Motor neuron (in vitro differentiated cells): ENCODE measurements around the gene AUTS2. TPM values are rescaled to one million over a fixed set of nuclear protein-coding genes. Genes with fewer than 3 reads are reported as not detected.

ENCODE experiments used
- ATAC-seq, 8 experiments: fragments of 200-7000 bp; cut with Tn5 transposase; replicated peaks in 6 of 8; 2 replicates each; pipeline ENCODE4 v1.8.0; 2021; ENCODE audit warnings: mild to moderate bottlenecking in 8 of 8, moderate library complexity in 8 of 8
- H3K27ac ChIP-seq, 2 donors: fragments of 250-450 bp; sonication (Bioruptor Pico); 2 replicates each; pipeline ENCODE4 v1.9.0; 2021; ENCODE audit warnings: antibody characterized with exemption in 2 of 2, mild to moderate bottlenecking in 2 of 2, moderate library complexity in 1 of 2
- H3K4me1 ChIP-seq, 2 donors: fragments of 250-450 bp; sonication (Bioruptor Pico); replicated peaks in 1 of 2; 2 replicates each; pipeline ENCODE4 v1.6.1; 2021; ENCODE audit warnings: antibody characterized with exemption in 2 of 2, mild to moderate bottlenecking in 2 of 2, moderate library complexity in 1 of 2
- H3K4me3 ChIP-seq, 5 donors: fragments of 250-450 bp; sonication (Bioruptor Pico); 2 replicates each; pipeline ENCODE4 v1.9.0; 2021; ENCODE audit warnings: antibody characterized with exemption in 5 of 5, mild to moderate bottlenecking in 5 of 5, moderate library complexity in 4 of 5
- WGBS, 10 experiments: fragments of 450-650 bp; shearing (Covaris generic); methylation state at CpG; one replicate each; pipeline ENCODE4 v1.0.0; 2022; 5-methylcytosine and 5-hydroxymethylcytosine counted together
- in situ Hi-C, 9 experiments: fragments of 400-800 bp; cut with MboI; loops; one replicate each; pipeline ENCODE4 v1.15.0; 2021; ENCODE audit warnings: low sequenced_read_pairs in 9 of 9, low pct_unique_long_range_greater_than_20kb in 2 of 9; ENCODE audit not compliant: unreplicated experiment in 9 of 9
- total RNA-seq, 8 experiments: library from RNA; unstranded; fragments of 300-600 nt; gene quantifications; 2 replicates each; pipeline versions ENCODE4 v1.2.3 to v1.2.4, GENCODE V29; 2022

AUTS2 gene
- total RNA-seq, 8 experiments from 2014 or later, result 0.49 to 68.6 (median 32.2) TPM

- 38 to 83% (median 75%) methylated on average over 1 to 7 of the region's 7 CpGs; no CpG with 5 or more reads in 1 of the 10 experiments for WGBS, 10 experiments
- peak in 3 of 8 experiments; percentile 41 to 65 (median 47) for ATAC-seq
- peaks cover 17 to 27% of the 10 kb centered on the region in 2 donors for H3K4me1 ChIP-seq
- in situ Hi-C loops, result no loop called here
- H3K4me3 ChIP-seq, result no peak overlapping the region
- H3K27ac ChIP-seq, result no peak overlapping the region
Measured at GRCh38 chr7:70492625-70493024, 894.4 kb downstream of the AUTS2 start.

GRCh38 chr7:70494225-70495032, 896.2 kb downstream of the AUTS2 start:
- ATAC-seq, result peak in 1 of 8 experiments; percentile 32
- WGBS, 10 experiments, result 23 to 100% (median 80%) methylated on average over 1 to 4 of the region's 6 CpGs; no CpG with 5 or more reads in 4 of the 10 experiments

GRCh38 chr7:70495033-70495376, 896.7 kb downstream of the AUTS2 start:
- peaks cover 17 to 18% of the 10 kb centered on the region in 2 donors for H3K4me1 ChIP-seq
- no peak overlapping the region for H3K27ac ChIP-seq
- 67 to 93% (median 88%) methylated on average over 2 to 3 of the region's 3 CpGs; no CpG with 5 or more reads in 3 of the 10 experiments for WGBS, 10 experiments
- peak in 1 of 8 experiments; percentile 37 for ATAC-seq
- no peak overlapping the region for H3K4me3 ChIP-seq
- in situ Hi-C loops, result no loop called here

More at GRCh38 chr7:70494225-70495032, 896.2 kb downstream of the AUTS2 start:
- Histone ChIP-seq H3K4me3 (no peak overlapping the region), H3K27ac (no peak overlapping the region), H3K4me1 (peaks cover 17 to 18% of the 10 kb centered on the region in 2 donors)
- in situ Hi-C loops, result no loop called here

GRCh38 chr7:70497793-70498192, 899.5 kb downstream of the AUTS2 start:
- peaks cover 12 to 18% of the 10 kb centered on the region in 2 donors for H3K4me1 ChIP-seq
- in situ Hi-C loops, result no loop called here
- ATAC-seq, result no peak
- WGBS, 10 experiments, result 0 to 100% (median 75%) methylated on average over 1 to 2 of the region's 2 CpGs; no CpG with 5 or more reads in 4 of the 10 experiments
- H3K27ac ChIP-seq, result no peak overlapping the region
- no peak overlapping the region for H3K4me3 ChIP-seq

GRCh38 chr7:70498232-70498992, 900.1 kb downstream of the AUTS2 start:
- ATAC-seq, result peak in 5 of 8 experiments; percentile 85 to 93 (median 92)
- in situ Hi-C loops, result no loop called here
- Histone ChIP-seq H3K4me1 (peaks cover 12% of the 10 kb centered on the region in 2 donors), H3K4me3 (no peak overlapping the region), H3K27ac (no peak overlapping the region)
- 0 to 100% (median 56%) methylated on average over 1 to 4 of the region's 5 CpGs; no CpG with 5 or more reads in 2 of the 10 experiments for WGBS, 10 experiments

GRCh38 chr7:70500261-70500660, 902.0 kb downstream of the AUTS2 start:
- WGBS, 10 experiments, result 0 to 100% (median 91%) methylated on average over 2 to 7 of the region's 7 CpGs; no CpG with 5 or more reads in 2 of the 10 experiments
- in situ Hi-C loops, result no loop called here
- no peak for ATAC-seq
- Histone ChIP-seq H3K27ac (no peak overlapping the region), H3K4me1 (peaks cover 21 to 26% of the 10 kb centered on the region in 2 donors), H3K4me3 (no peak overlapping the region)

GRCh38 chr7:70502117-70502863, 904.0 kb downstream of the AUTS2 start:
- Histone ChIP-seq H3K4me1 (peaks cover 31 to 40% of the 10 kb centered on the region in 2 donors), H3K4me3 (no peak overlapping the region), H3K27ac (no peak overlapping the region)
- in situ Hi-C loops, result no loop called here
- 40 to 100% (median 93%) methylated on average over 1 to 7 of the region's 8 CpGs; no CpG with 5 or more reads in 2 of the 10 experiments for WGBS, 10 experiments
- no peak for ATAC-seq

- 50 to 88% (median 75%) methylated on average over 1 to 6 of the region's 6 CpGs; no CpG with 5 or more reads in 1 of the 10 experiments for WGBS, 10 experiments
- H3K4me1 ChIP-seq, result peaks cover 30 to 41% of the 10 kb centered on the region in 2 donors
- in situ Hi-C loops, result no loop called here
- H3K27ac ChIP-seq, result no peak overlapping the region
- H3K4me3 ChIP-seq, result no peak overlapping the region
- ATAC-seq, result peak in 2 of 8 experiments; percentile 33 to 38
Measured at GRCh38 chr7:70504254-70504653, 906.0 kb downstream of the AUTS2 start.

- Histone ChIP-seq H3K4me3 (no peak overlapping the region), H3K4me1 (peaks cover 30 to 41% of the 10 kb centered on the region in 2 donors), H3K27ac (no peak overlapping the region)
- 0 to 100% (median 18%) methylated on average over 1 to 5 of the region's 6 CpGs; no CpG with 5 or more reads in 2 of the 10 experiments for WGBS, 10 experiments
- in situ Hi-C loops, result no loop called here
- ATAC-seq, result no peak
Measured at GRCh38 chr7:70505468-70505867, 907.2 kb downstream of the AUTS2 start.

GRCh38 chr7:70505886-70506285, 907.6 kb downstream of the AUTS2 start:
- in situ Hi-C loops, result no loop called here
- Histone ChIP-seq H3K27ac (no peak overlapping the region), H3K4me1 (peaks cover 30 to 41% of the 10 kb centered on the region in 2 donors), H3K4me3 (no peak overlapping the region)
- ATAC-seq, result no peak
- WGBS, 10 experiments, result 36 to 91% (median 86%) methylated on average over 2 to 7 of the region's 9 CpGs; no CpG with 5 or more reads in 4 of the 10 experiments

- Histone ChIP-seq H3K4me3 (no peak overlapping the region), H3K4me1 (peaks cover 30 to 41% of the 10 kb centered on the region in 2 donors), H3K27ac (no peak overlapping the region)
- in situ Hi-C loops, result no loop called here
- ATAC-seq, result peak in 5 of 8 experiments; percentile 96 to 98 (median 98)
- WGBS, 10 experiments, result 20 to 60% (median 46%) methylated on average over 1 to 4 of the region's 7 CpGs; no CpG with 5 or more reads in 6 of the 10 experiments
Measured at GRCh38 chr7:70506434-70506833, 908.2 kb downstream of the AUTS2 start.

- WGBS, 10 experiments, result 30 to 93% (median 87%) methylated on average over 1 to 4 of the region's 7 CpGs; no CpG with 5 or more reads in 1 of the 10 experiments
- Histone ChIP-seq H3K4me1 (peaks cover 14 to 26% of the 10 kb centered on the region in 2 donors), H3K4me3 (no peak overlapping the region), H3K27ac (no peak overlapping the region)
- in situ Hi-C loops, result no loop called here
- no peak for ATAC-seq
Measured at GRCh38 chr7:70512144-70512543, 913.9 kb downstream of the AUTS2 start.
